ENCODE data around the gene ABHD5. TPM values are rescaled to one million over a fixed set of nuclear protein-coding genes. Genes with fewer than 3 reads are reported as not detected.

ABHD5 gene
- total and polyA plus RNA-seq, 2 of the 8 experiments (the other 6 are each of a cell fraction or from before 2014, with no cell fraction given), result 10.5 to 16.4 TPM

DNA sequence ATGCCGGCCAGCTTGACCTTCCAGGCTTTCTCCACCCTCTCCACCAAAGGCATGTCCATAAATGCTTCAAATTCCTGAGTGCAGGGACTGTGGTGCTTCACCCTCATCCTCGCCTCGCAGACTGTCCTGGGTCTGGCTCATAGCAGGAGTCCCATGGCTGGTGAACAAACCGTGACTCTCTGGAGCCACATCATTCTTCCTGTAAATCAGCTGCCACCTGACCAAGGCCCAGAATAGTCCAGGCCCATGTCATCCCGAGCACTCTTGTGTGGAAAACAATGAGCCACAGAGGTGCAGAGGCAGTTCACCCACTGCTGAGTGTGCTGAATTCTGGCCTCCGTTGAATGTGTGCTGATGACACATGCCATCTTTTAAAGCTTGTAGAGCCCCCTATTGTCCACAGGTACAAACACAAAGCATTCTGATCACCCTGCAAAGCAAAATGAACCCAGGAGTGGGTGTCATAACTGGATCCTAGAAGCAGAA, 68.6 kb downstream of the ABHD5 start:
- WGBS, 2 experiments (ENCODE audit: extremely low coverage in 1 of 2, insufficient coverage in 1 of 2, insufficient read length in 1 of 2, insufficient replicate concordance in 2 of 2, low coverage in 1 of 2, low lambda C conversion rate in 2 of 2, missing lambda C conversion rate in 1 of 2), result 78% methylated on average over 6 of the region's 6 CpGs; no CpG with 5 or more reads in 1 of the 2 experiments
- no peaks in the 10 kb centered on the region for H3K27me3 ChIP-seq (replicated peaks in 1 of 4; ENCODE audit: control insufficient read depth in 3 of 4, extremely low read depth in 1 of 4, insufficient read depth in 3 of 4, low read length in 3 of 4)
- peak overlapping the region; percentile 77; the same call in 1 of the 2 replicates for H2BK15ac ChIP-seq (ENCODE audit: low read length)
- no peaks in the 10 kb centered on the region for H3K79me1 ChIP-seq (ENCODE audit: low read depth, low read length)
- no peak overlapping the region for H3K14ac ChIP-seq (ENCODE audit: insufficient read length)
- peak overlapping the region; percentile 22; the same call in 1 of the 2 replicates for H3K18ac ChIP-seq (ENCODE audit: extremely low read depth, low read length)
- no peak overlapping the region for H4K91ac ChIP-seq (replicated peaks; ENCODE audit: insufficient read length, low read length)
- peaks cover 0 to 8% (median 4%) of the 10 kb centered on the region in 4 experiments; a peak in 4 of 7 replicates for H3K4me1 ChIP-seq (replicated peaks in 1 of 4; ENCODE audit: control insufficient read depth in 3 of 4, insufficient read depth in 4 of 4, low read length in 3 of 4)
- H2BK12ac ChIP-seq (ENCODE audit: low read depth, low read length), result no peak overlapping the region
- H3K79me2 ChIP-seq (ENCODE audit: control insufficient read depth in 1 of 2, insufficient read depth in 2 of 2, low read length in 2 of 2), result no peaks in the 10 kb centered on the region
- no peak overlapping the region for H3K27ac ChIP-seq (ENCODE audit: low read depth, low read length)
- H3K4me2 ChIP-seq (ENCODE audit: insufficient read depth in 1 of 2, low read depth in 2 of 2, low read length in 2 of 2), result 0 out of 4 replicates have a peak overlapping the region, but pooled peaks of 1 of the 2 experiments have one; percentile 12
- POLR2A ChIA-PET (ENCODE audit: partially characterized antibody), result interaction anchor here (0.7 kb wide), 1 partner anchor 14 kb away, joined by 3 read pairs; no protein-coding TSS in a partner anchor
- H4K5ac ChIP-seq (ENCODE audit: insufficient read length, low read depth, low read length), result no peak overlapping the region
- FAIRE-seq (no peak), DNase-seq (ENCODE audit: low read depth in 1 of 2, low spot score in 2 of 2) (peak in 1 of 2 experiments; percentile 13)
- peak overlapping the region; percentile 26 for H2BK120ac ChIP-seq (replicated peaks; ENCODE audit: low read depth, low read length)
- no peak overlapping the region for H3K23ac ChIP-seq (ENCODE audit: insufficient read length)
- H3K4ac ChIP-seq (replicated peaks; ENCODE audit: insufficient read length, low read depth, low read length), result no peak overlapping the region
- no peaks in the 10 kb centered on the region for H3K36me3 ChIP-seq (ENCODE audit: control insufficient read depth in 2 of 4, insufficient read depth in 4 of 4, low read length in 3 of 4)
- no peak overlapping the region for H3K4me3 ChIP-seq (ENCODE audit: extremely low read depth in 1 of 4, insufficient read depth in 2 of 4, low read depth in 3 of 4, low read length in 4 of 4)
- no peak overlapping the region for H2AK5ac ChIP-seq (ENCODE audit: low read depth, low read length)
- no peak overlapping the region for H3K9ac ChIP-seq (replicated peaks in 1 of 4; ENCODE audit: extremely low read depth in 1 of 4, low read depth in 3 of 4, low read length in 3 of 4)
- CTCF ChIA-PET (ENCODE audit: partially characterized antibody), result interaction anchor here (0.8 to 1.3 kb wide), 5 partner anchors 9 to 425 kb away, joined by 3 read pairs; no protein-coding TSS in a partner anchor
- TF ChIP-seq CTBP2 (IDR thresholded peaks at IDR 0.05; ENCODE audit: borderline replicate concordance, insufficient read depth, insufficient read length, low read length) (no peak), HDAC2 (IDR thresholded peaks at IDR 0.05; ENCODE audit: borderline replicate concordance in 1 of 2, low read depth in 2 of 2, low read length in 2 of 2) (no peak), SP2 (IDR thresholded peaks at IDR 0.05; ENCODE audit: low read length) (no peak), ATF2 (IDR thresholded peaks at IDR 0.05; ENCODE audit: low read length) (no peak), RAD21 (IDR thresholded peaks at IDR 0.05 in 1 of 2, conservative IDR thresholded peaks at IDR 0.05 in 1 of 2; ENCODE audit: low read depth in 2 of 2, low read length in 2 of 2) (peak in 1 of 2 experiments; percentile 44; a peak in 2 of 4 replicates), CTCF (IDR thresholded peaks at IDR 0.05; ENCODE audit: control extremely low read depth in 1 of 3, insufficient read depth in 1 of 3, low read depth in 1 of 3, low read length in 3 of 3) (peak in 2 of 3 experiments; percentile 7 to 23; a peak in 3 of 4 replicates)
- H3K23me2 ChIP-seq (ENCODE audit: low read depth, low read length), result no peaks in the 10 kb centered on the region; the same call in 1 of the 2 replicates
- 0 out of 2 replicates have a peak overlapping the region, but pooled peaks have one; percentile 20 for H2BK5ac ChIP-seq (ENCODE audit: low read depth, low read length)
- H3K56ac ChIP-seq (replicated peaks; ENCODE audit: insufficient read length, low read depth, low read length), result no peak overlapping the region
- peak overlapping the region; percentile 46; the same call in 1 of the 2 replicates for H2AFZ ChIP-seq (ENCODE audit: low read length)
- no peaks in the 10 kb centered on the region for H4K20me1 ChIP-seq (replicated peaks in 1 of 2; ENCODE audit: control insufficient read depth in 1 of 2, insufficient read depth in 2 of 2, low read length in 2 of 2)
- H3K9me3 ChIP-seq (ENCODE audit: insufficient read depth in 2 of 2, low read depth in 1 of 2, low read length in 1 of 2), result no peaks in the 10 kb centered on the region
- H2BK20ac ChIP-seq (ENCODE audit: low read length), result 0 out of 2 replicates have a peak overlapping the region, but pooled peaks have one; percentile 34
- H4K8ac ChIP-seq (ENCODE audit: extremely low read depth, insufficient read depth, low read length), result no peak overlapping the region
